Activated CD4-positive, alpha-beta T cell treated with anti-CD3 and anti-CD28 coated beads for 36 hours (primary cell): Measurements from ENCODE around the gene TWSG1. TPM values are rescaled to one million over a fixed set of nuclear protein-coding genes. Genes with fewer than 3 reads are reported as not detected.
"Not testable (repeated sequence)": the region's sequence is repeated elsewhere in the genome, so short reads cannot be mapped to it uniquely, and the experiment has no call there.

Experiments used
- ATAC-seq: fragments of 200-7000 bp; cut with Tn5 transposase; one replicate; pipeline ENCODE4 v1.10.0; 2021; ENCODE audit warnings: mild to moderate bottlenecking, moderate library complexity
- CTCF ChIA-PET: fragments of 350-600 bp; sonication (Branson Sonifier 250); formaldehyde crosslinking; loops from one replicate; lab custom pipeline; 2021; ENCODE audit warnings: antibody characterized with exemption; lab: Charles Lee
- POLR2A ChIA-PET: fragments of 350-600 bp; sonication (Branson Sonifier 250); formaldehyde crosslinking; loops from one replicate; lab custom pipeline; 2021; ENCODE audit warnings: antibody characterized with exemption, inconsistent platforms; lab: Charles Lee
- DNase-seq: peaks from one replicate; pipeline ENCODE4 v3.0.0-alpha.2; 2020
- H3K27ac Mint-ChIP-seq: one replicate; pipeline ENCODE4 v1.8.0; 2021; ENCODE audit warnings: mixed read lengths
- H3K27me3 Mint-ChIP-seq: one replicate; pipeline ENCODE4 v1.8.0; 2021; ENCODE audit warnings: mixed read lengths
- H3K36me3 Mint-ChIP-seq: one replicate; pipeline ENCODE4 v1.8.0; 2021; ENCODE audit warnings: low read depth, mixed read lengths
- H3K4me1 Mint-ChIP-seq: one replicate; pipeline ENCODE4 v1.8.0; 2021; ENCODE audit warnings: mixed read lengths
- H3K4me3 Mint-ChIP-seq: one replicate; pipeline ENCODE4 v1.8.0; 2021; ENCODE audit warnings: mild to moderate bottlenecking, moderate library complexity, mixed read lengths
- H3K9me3 Mint-ChIP-seq: one replicate; pipeline ENCODE4 v1.8.0; 2021; ENCODE audit warnings: low read depth, mixed read lengths
- intact Hi-C, 2 experiments: fragments of 100-400 bp; cut with DNase I in 1 of 2; cut with micrococcal nuclease in 1 of 2; formaldehyde crosslinking; loops; one replicate each; pipeline versions ENCODE4 v1.14.2 to v1.15.1; 2022 to 2024; cut with DNase I, micrococcal nuclease
- total RNA-seq, 2 experiments: library from RNA; stranded (reverse); gene quantifications; one replicate each; pipeline ENCODE4 v1.2.3, GENCODE V29; 2021

The TWSG1 gene
- total RNA-seq, 2 experiments from 2014 or later, result 7.9 to 8.8 TPM

DNA sequence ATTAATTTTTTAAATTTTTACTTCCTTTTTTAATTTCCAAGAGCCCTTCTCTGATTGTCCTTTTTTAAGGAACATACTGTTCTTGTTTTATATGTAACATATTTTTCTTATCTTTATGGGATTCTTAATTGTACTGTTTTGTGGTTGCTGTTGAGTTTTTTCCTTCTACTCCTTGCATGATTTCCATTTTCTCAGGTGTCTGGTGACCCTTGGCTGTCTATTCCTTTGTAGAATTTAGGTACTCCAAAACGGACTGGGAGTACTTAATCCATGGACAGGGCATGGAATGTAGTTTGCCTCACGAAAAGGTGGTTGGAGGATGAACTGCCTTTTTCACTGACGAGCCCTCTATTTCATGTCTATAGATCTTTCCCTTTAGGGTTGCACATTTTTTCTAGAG, 26.6 kb downstream of the TWSG1 start:
- DNase-seq (no peak), ATAC-seq (no peak)
- CTCF ChIA-PET, result no interaction called here
- no peaks in the 10 kb centered on the region for H3K27me3 Mint-ChIP-seq
- no peaks in the 10 kb centered on the region for H3K4me1 Mint-ChIP-seq
- H3K27ac Mint-ChIP-seq, result no peak overlapping the region
- intact Hi-C loops, result no loop called here
- no peak overlapping the region for H3K4me3 Mint-ChIP-seq
- peaks cover 8% of the 10 kb centered on the region for H3K36me3 Mint-ChIP-seq
- H3K9me3 Mint-ChIP-seq, result no peaks in the 10 kb centered on the region
- POLR2A ChIA-PET, result no interaction called here

DNA sequence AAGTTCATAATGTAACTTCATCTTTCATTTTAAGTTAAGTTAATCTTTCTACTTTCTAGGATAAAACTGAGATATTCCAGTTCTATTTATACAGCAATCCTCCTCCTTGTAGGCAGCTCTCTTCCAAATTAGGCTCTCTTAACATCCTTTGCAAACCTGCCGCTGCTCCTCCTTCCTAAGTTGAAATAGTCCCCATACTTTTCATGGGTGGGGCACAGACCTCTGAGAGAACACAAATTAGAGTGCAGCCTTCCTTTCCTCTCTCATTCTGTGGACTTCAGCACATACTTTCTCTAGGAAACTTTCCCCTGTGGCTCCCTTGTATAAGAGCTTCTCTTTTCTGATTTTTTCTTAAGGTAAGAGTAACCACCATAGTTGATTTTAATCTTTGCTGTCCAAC, 28.3 kb downstream of the TWSG1 start:
- CTCF ChIA-PET, result interaction anchor here (1.4 kb wide), 1 partner anchor 375 kb away, joined by 3 read pairs; no protein-coding TSS in a partner anchor
- Mint-ChIP-seq H3K27me3 (no peaks in the 10 kb centered on the region), H3K4me3 (no peak overlapping the region), H3K9me3 (no peaks in the 10 kb centered on the region), H3K27ac (no peak overlapping the region), H3K4me1 (no peaks in the 10 kb centered on the region), H3K36me3 (peaks cover 12% of the 10 kb centered on the region)
- ATAC-seq (no peak), DNase-seq (no peak)
- POLR2A ChIA-PET, result no interaction called here
- intact Hi-C loops, result no loop called here

DNA sequence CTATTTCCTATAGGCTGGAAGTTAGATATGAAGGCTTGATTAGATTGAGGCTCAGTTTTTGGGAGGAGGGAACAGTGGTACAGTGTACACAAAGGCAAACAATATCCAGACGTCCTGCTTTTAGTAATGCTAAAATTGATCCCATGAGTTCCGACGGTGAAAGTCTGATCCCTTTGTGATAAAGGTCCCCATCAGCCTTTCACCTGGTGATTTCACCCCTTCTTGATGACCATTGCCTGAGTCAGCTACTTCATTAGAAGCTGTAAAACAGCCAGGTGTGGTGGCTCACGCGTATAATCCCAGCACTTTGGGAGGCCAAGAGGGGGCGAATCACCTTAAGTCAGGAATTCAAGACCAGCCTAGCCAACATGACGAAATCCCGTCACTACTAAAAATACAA, 29.7 kb downstream of the TWSG1 start:
- CTCF ChIA-PET, result no interaction called here
- H3K36me3 Mint-ChIP-seq, result peaks cover 14% of the 10 kb centered on the region
- no peaks in the 10 kb centered on the region for H3K27me3 Mint-ChIP-seq
- ATAC-seq (no peak), DNase-seq (no peak)
- intact Hi-C loops, result no loop called here
- H3K9me3 Mint-ChIP-seq, result no peaks in the 10 kb centered on the region
- no peak overlapping the region for H3K4me3 Mint-ChIP-seq
- POLR2A ChIA-PET, result no interaction called here
- no peaks in the 10 kb centered on the region for H3K4me1 Mint-ChIP-seq
- H3K27ac Mint-ChIP-seq, result no peak overlapping the region

DNA sequence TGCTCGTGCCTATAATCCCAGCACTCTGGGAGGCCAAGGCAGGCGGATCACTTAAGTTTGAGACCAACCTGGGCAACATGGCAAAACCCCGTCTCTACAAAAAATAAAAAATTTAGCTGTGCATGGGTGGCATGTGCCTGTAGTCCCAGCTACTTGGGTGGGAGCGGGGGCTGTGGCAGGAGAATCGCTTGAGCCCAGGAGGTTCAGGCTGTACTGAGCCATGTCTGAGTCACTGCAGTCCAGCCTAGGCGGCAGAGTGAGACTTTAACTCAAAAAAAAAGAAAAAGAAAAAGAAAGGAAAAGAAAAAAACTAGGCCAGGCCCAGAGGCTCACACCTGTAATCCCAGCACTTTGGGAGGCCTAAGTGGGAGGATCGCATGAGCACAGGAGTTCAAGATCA, 30.8 kb downstream of the TWSG1 start:
- no peak overlapping the region for H3K4me3 Mint-ChIP-seq

DNA sequence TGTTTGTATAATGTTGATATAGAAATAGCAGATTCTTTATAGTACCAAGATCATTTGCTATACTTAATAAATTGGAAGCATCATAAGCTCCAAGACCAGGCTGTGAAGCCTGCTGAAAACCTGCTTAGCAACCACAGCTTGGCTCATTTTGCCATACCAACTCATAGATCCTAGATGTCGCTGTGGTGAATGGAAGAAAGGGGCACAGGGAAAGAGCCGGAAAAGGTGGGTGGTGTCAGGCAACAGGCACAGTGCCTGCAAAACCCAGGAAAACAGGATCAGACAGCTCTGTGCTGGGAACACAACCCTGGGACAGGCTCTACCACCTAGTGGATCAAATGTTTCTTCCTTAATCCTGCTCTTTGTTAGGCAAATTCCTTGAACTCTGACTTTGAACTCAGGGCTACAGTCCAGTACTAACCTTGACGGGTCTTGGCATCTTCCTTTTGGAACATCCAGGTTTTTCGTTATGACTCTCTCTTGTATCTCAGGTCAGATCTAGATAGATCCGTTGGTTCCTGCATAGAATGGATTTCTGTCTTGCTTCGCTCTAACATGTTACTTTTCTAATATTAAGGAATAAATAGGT, 31.6 kb downstream of the TWSG1 start:
- CTCF ChIA-PET, result interaction anchor here (0.7 kb wide), 1 partner anchor 105 kb away, joined by 3 read pairs; no protein-coding TSS in a partner anchor
- H3K36me3 Mint-ChIP-seq, result peaks cover 16% of the 10 kb centered on the region

More for the DNA sequence above, 30.8 kb downstream of the TWSG1 start:
- peaks cover 20% of the 10 kb centered on the region for H3K36me3 Mint-ChIP-seq
- no peak for DNase-seq
- intact Hi-C loops, result no loop called here
- no peak overlapping the region for H3K27ac Mint-ChIP-seq
- no peak for ATAC-seq
- CTCF ChIA-PET, result no interaction called here
- POLR2A ChIA-PET, result no interaction called here
- no peaks in the 10 kb centered on the region for H3K4me1 Mint-ChIP-seq
- no peaks in the 10 kb centered on the region for H3K27me3 Mint-ChIP-seq
- no peaks in the 10 kb centered on the region for H3K9me3 Mint-ChIP-seq

DNA sequence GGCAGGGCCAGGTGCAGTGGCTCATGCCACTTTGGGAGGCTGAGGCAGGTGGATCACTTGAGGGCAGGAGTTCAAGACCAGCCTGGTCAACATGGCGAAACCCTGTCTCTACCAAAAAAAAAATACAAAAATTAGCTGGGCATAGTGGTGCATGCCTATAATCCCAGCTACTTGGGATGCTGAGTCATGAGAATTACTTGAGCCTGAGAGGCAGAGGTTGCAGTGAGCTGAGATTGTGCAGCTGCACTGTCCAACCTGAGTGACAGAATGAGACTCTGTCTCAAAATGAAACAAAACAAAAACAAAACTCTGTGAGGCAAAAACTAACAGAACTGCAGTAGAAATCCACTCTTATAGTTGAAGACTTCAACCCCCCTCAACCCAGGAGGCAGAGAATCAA, 38.7 kb downstream of the TWSG1 start:
- intact Hi-C loops, H3K4me3 Mint-ChIP-seq, H3K4me1 Mint-ChIP-seq, ATAC-seq, H3K27me3 Mint-ChIP-seq, POLR2A ChIA-PET, DNase-seq, H3K9me3 Mint-ChIP-seq, H3K27ac Mint-ChIP-seq: not testable (repeated sequence)
- CTCF ChIA-PET, result interaction anchor here (0.6 kb wide), 1 partner anchor 34 kb away, joined by 3 read pairs; no protein-coding TSS in a partner anchor
- H3K36me3 Mint-ChIP-seq, result peaks cover 14% of the 10 kb centered on the region

More for the DNA sequence above, 31.6 kb downstream of the TWSG1 start:
- POLR2A ChIA-PET, result no interaction called here
- no peaks in the 10 kb centered on the region for H3K27me3 Mint-ChIP-seq
- no peak overlapping the region for H3K27ac Mint-ChIP-seq
- H3K9me3 Mint-ChIP-seq, result no peaks in the 10 kb centered on the region
- no peak overlapping the region for H3K4me3 Mint-ChIP-seq
- H3K4me1 Mint-ChIP-seq, result no peaks in the 10 kb centered on the region
- intact Hi-C loops, result no loop called here
- DNase-seq, result no peak
- no peak for ATAC-seq

DNA sequence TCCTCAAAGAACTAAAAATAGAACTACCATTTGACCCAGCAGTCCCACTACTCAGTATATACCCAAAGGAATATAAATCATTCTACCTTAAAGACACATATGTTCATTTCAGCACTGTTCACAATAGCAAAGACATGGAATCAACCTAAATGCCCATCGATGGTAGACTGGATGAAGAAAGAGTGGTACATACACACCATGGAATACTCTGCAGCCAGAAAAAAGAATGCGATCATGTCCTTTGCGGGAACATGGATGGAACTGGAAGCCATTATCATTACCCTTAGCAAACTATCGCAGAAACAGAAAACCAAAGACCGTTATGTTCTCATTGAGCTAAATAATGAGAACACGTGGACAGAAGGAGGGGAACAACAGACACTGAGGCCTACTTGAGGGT, 44.5 kb downstream of the TWSG1 start:
- H3K27me3 Mint-ChIP-seq, result no peaks in the 10 kb centered on the region
- CTCF ChIA-PET, result interaction anchor here (0.6 kb wide), 1 partner anchor 545 kb away, joined by 3 read pairs; no protein-coding TSS in a partner anchor
- POLR2A ChIA-PET, result no interaction called here
- H3K9me3 Mint-ChIP-seq, result no peaks in the 10 kb centered on the region
- no peaks in the 10 kb centered on the region for H3K4me1 Mint-ChIP-seq
- H3K36me3 Mint-ChIP-seq, result peaks cover 3% of the 10 kb centered on the region
- no peak overlapping the region for H3K4me3 Mint-ChIP-seq
- ATAC-seq, result no peak
- H3K27ac Mint-ChIP-seq, result no peak overlapping the region
- intact Hi-C loops, result no loop called here
- DNase-seq, result no peak

DNA sequence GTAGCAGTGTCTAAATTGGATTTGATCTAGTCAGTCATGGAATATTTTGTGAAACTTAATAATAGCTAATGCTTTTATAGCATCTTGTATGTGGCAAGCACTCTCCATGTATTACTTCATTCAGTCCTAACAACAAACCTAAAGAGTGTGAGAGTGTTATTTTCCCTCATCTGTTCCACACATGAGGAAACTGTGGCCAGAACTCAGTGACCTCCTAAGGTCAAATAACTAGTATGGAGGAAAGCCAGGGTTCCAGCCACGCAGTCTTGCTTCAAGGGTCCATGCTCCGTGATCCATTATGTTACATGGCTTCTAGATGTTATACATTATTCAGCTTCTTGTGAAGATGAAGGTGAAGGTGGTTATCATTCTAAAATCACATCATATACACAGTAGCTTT, 45.5 kb downstream of the TWSG1 start:
- intact Hi-C loops, result no loop called here
- no peaks in the 10 kb centered on the region for H3K4me1 Mint-ChIP-seq
- no peak for DNase-seq
- no peaks in the 10 kb centered on the region for H3K27me3 Mint-ChIP-seq
- H3K36me3 Mint-ChIP-seq, result peaks cover 3% of the 10 kb centered on the region
- ChIA-PET POLR2A (interaction anchor here (0.6 kb wide), 1 partner anchor 758 kb away, joined by 3 read pairs; no protein-coding TSS in a partner anchor), CTCF (interaction anchor here (0.6 to 1.2 kb wide), 2 partner anchors 137 to 592 kb away, joined by 3 read pairs; no protein-coding TSS in a partner anchor)
- no peak for ATAC-seq
- H3K27ac Mint-ChIP-seq, result no peak overlapping the region
- H3K9me3 Mint-ChIP-seq, result no peaks in the 10 kb centered on the region
- no peak overlapping the region for H3K4me3 Mint-ChIP-seq

DNA sequence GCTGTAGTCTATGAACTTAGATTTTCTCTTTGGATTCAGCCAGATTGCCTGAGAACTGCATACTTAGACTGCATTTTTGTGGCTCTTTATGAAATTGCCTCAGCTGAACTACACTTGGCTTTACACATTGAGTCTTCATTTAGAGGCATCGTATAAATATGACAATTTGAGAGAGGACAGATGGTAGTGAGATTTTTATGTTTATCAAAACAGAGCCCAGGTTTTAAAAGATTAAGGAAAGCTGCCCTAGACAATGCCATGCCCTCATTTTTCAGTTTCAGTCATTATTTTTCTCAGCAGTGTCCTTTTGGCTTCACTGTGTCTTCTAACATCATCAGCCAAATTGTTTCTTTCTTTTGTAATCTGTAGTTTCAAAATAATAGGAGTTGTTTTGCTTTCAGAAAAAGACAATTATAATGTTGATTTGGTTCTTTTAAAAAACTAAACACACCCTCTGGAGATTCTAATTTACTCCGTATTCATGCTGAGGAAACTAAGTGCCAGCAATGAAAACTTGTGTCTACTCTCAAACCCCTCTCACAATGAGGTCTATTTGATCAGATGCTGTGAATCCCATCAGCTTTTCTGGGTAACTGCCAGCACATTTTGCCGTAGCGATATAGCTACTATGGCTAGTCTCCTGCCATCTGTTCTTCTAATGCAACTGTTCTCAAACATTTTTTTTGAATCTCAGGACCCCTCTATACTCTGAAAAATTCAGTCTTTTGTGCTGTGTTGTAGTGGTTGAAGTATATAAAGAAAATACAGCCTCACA, 46.2 kb downstream of the TWSG1 start:
- intact Hi-C loops, result no loop called here
- ChIA-PET CTCF (interaction anchor here (1.2 kb wide), 1 partner anchor 136 kb away, joined by 3 read pairs; no protein-coding TSS in a partner anchor), POLR2A (interaction anchor here (0.6 kb wide), 1 partner anchor 759 kb away, joined by 3 read pairs; no protein-coding TSS in a partner anchor)
- Mint-ChIP-seq H3K27me3 (no peaks in the 10 kb centered on the region), H3K36me3 (peaks cover 3% of the 10 kb centered on the region), H3K4me3 (no peak overlapping the region), H3K27ac (no peak overlapping the region), H3K9me3 (no peaks in the 10 kb centered on the region), H3K4me1 (no peaks in the 10 kb centered on the region)
- DNase-seq (no peak), ATAC-seq (no peak)

DNA sequence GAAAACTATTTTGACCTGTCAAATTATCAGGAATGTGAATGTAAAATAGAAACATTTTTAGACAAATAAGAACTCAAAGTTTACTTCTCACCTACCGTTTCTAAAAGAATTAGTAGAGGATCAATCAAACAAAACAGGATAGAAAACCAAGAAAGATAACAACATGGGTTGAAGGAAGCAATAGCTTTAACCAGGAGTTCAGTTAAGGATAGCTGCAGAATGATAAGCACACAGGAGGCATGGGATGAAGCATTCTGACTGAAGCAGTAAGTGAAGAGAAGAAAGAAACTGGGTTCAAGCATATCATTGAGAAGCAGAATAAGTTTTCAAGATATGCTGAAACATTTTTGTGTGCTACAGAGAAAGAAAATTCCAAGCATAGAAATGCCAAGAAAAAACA, 52.3 kb downstream of the TWSG1 start:
- Mint-ChIP-seq H3K9me3 (peaks cover 5% of the 10 kb centered on the region), H3K4me3 (no peak overlapping the region), H3K4me1 (no peaks in the 10 kb centered on the region), H3K36me3 (peaks cover 12% of the 10 kb centered on the region), H3K27me3 (no peaks in the 10 kb centered on the region), H3K27ac (no peak overlapping the region)
- intact Hi-C loops, result no loop called here
- ChIA-PET CTCF (no interaction called here), POLR2A (no interaction called here)
- ATAC-seq (no peak), DNase-seq (no peak)

DNA sequence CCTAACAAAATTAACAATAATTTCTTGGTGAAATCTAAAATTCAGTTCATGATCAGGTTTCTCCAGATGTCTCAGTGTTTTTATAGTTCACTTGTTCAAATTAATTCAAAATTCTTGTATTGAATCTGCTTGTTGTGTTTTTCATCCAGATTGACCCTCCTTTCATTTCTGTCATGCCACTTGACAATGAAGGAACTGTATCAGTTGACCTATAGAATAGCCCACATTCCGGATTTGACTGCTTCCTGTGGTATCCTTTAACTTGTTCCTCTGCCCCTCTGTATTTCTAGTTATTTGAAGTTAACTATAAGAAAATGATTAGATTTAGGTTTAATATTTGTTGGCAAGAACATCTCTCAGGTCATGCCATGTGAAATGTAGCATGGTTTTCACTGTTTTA, 53.3 kb downstream of the TWSG1 start:
- peaks cover 12% of the 10 kb centered on the region for H3K36me3 Mint-ChIP-seq
- no peak for DNase-seq
- H3K4me3 Mint-ChIP-seq, result no peak overlapping the region
- no peaks in the 10 kb centered on the region for H3K4me1 Mint-ChIP-seq
- CTCF ChIA-PET, result no interaction called here
- peaks cover 5% of the 10 kb centered on the region for H3K9me3 Mint-ChIP-seq
- intact Hi-C loops, result no loop called here
- ATAC-seq, result no peak
- no peak overlapping the region for H3K27ac Mint-ChIP-seq
- POLR2A ChIA-PET, result no interaction called here
- no peaks in the 10 kb centered on the region for H3K27me3 Mint-ChIP-seq

DNA sequence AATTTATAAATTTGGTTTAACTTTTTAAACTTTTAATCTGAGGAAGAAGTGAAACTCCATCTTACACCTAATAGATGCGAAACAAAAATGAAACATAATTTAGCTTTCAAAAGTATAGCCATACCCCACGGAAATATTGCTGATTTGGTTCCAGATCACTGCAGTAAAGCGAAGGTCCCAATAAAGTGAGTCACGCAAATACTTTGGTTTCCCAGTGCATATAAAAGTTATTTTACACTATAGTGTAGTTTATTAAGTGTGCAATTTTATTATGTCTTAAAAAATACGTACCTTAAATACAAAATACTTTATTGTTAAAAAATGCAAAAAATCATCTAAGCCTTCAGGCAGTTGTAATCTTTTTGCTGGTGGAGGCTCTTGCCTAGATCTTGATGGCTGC, 55.1 kb downstream of the TWSG1 start:
- DNase-seq, result no peak
- peaks cover 13% of the 10 kb centered on the region for H3K36me3 Mint-ChIP-seq
- ATAC-seq, result no peak
- H3K4me1 Mint-ChIP-seq, result no peaks in the 10 kb centered on the region
- intact Hi-C loops, result no loop called here
- H3K27me3 Mint-ChIP-seq, result no peaks in the 10 kb centered on the region
- peaks cover 5% of the 10 kb centered on the region for H3K9me3 Mint-ChIP-seq
- H3K4me3 Mint-ChIP-seq, result no peak overlapping the region
- ChIA-PET POLR2A (no interaction called here), CTCF (interaction anchor here (0.6 kb wide), 1 partner anchor 9 kb away, joined by 3 read pairs; no protein-coding TSS in a partner anchor)
- no peak overlapping the region for H3K27ac Mint-ChIP-seq
